GM18508 (cell line): ENCODE measurements around the gene KIF6.
"Not testable (repeated sequence)": the region's sequence is repeated elsewhere in the genome, so short reads cannot be mapped to it uniquely, and the experiment has no call there.

Experiments used
- ATAC-seq: cut with Tn5 transposase; IDR thresholded peaks from one replicate; pipeline ENCODE4 v1.9.1; 2021; ENCODE audit warnings: moderate number of reproducible peaks; ENCODE audit not compliant: insufficient read depth, unreplicated experiment

KIF6 gene

GRCh38 chr6:39723350-39723749 is 1.9 kb downstream of the KIF6 start:
- not testable (repeated sequence) for ATAC-seq

GRCh38 chr6:39714802-39715201 is 10.4 kb downstream of the KIF6 start:
- no peak for ATAC-seq

GRCh38 chr6:39707962-39708683 is 17.1 kb downstream of the KIF6 start:
- no peak for ATAC-seq

GRCh38 chr6:39706819-39707335 is 18.3 kb downstream of the KIF6 start:
- no peak for ATAC-seq

GRCh38 chr6:39702265-39702664 is 22.9 kb downstream of the KIF6 start:
- no peak for ATAC-seq

GRCh38 chr6:39700362-39700761 is 24.8 kb downstream of the KIF6 start:
- ATAC-seq = no peak

GRCh38 chr6:39698789-39699188 is 26.4 kb downstream of the KIF6 start:
- no peak for ATAC-seq

GRCh38 chr6:39696986-39697788 is 28.0 kb downstream of the KIF6 start:
- ATAC-seq = no peak

- no peak for ATAC-seq
These were observed 29.8 kb downstream of the KIF6 start for GRCh38 chr6:39695447-39695846.

- ATAC-seq = no peak
These were observed 32.0 kb downstream of the KIF6 start for GRCh38 chr6:39693206-39693605.

GRCh38 chr6:39688494-39688893 is 36.7 kb downstream of the KIF6 start:
- no peak for ATAC-seq

GRCh38 chr6:39686976-39687375 is 38.2 kb downstream of the KIF6 start:
- ATAC-seq = no peak

GRCh38 chr6:39685938-39686337 is 39.3 kb downstream of the KIF6 start:
- no peak for ATAC-seq

- no peak for ATAC-seq
These were observed 39.8 kb downstream of the KIF6 start for GRCh38 chr6:39685489-39685826.

GRCh38 chr6:39684790-39685488 is 40.3 kb downstream of the KIF6 start:
- ATAC-seq = no peak

GRCh38 chr6:39681674-39682121 is 43.5 kb downstream of the KIF6 start:
- no peak for ATAC-seq

GRCh38 chr6:39678914-39679313 is 46.3 kb downstream of the KIF6 start:
- ATAC-seq = no peak

- not testable (repeated sequence) for ATAC-seq
These were observed 47.9 kb downstream of the KIF6 start for GRCh38 chr6:39677318-39677717.

GRCh38 chr6:39670519-39670918 is 54.7 kb downstream of the KIF6 start:
- no peak for ATAC-seq

- no peak for ATAC-seq
These were observed 55.2 kb downstream of the KIF6 start for GRCh38 chr6:39669973-39670342.
